GM23338 (cell line): ENCODE results near the gene ECPAS. TPM values are rescaled to one million over a fixed set of nuclear protein-coding genes. Genes with fewer than 3 reads are reported as not detected.

ENCODE experiments used
- ATAC-seq: fragments of 200-7000 bp; cut with Tn5 transposase; 3 replicates; pipeline ENCODE4 v1.9.1; 2020
- DNase-seq: peaks from one replicate; pipeline ENCODE4 v3.0.0-alpha.2; 2015; ENCODE audit warnings: low spot score
- H2AFZ ChIP-seq: fragments of 200-600 bp; sonication (generic); 2 replicates; pipeline ENCODE4 v1.8.0; 2016; ENCODE audit warnings: antibody characterized with exemption, mild to moderate bottlenecking, moderate library complexity
- H3F3A ChIP-seq: fragments of 200-600 bp; sonication (generic); replicated peaks from 2 replicates; pipeline ENCODE4 v1.8.0; 2017; ENCODE audit warnings: antibody characterized with exemption, mixed run types, low read depth
- H3K27ac ChIP-seq: fragments of 200-600 bp; sonication (generic); 2 replicates; pipeline ENCODE4 v1.6.1; 2016; ENCODE audit warnings: low read depth
- H3K27me3 ChIP-seq: fragments of 200-600 bp; sonication (generic); 2 replicates; pipeline ENCODE4 v1.8.0; 2016; ENCODE audit warnings: mild to moderate bottlenecking, mixed run types, moderate library complexity; ENCODE audit not compliant: insufficient read depth
- H3K36me3 ChIP-seq: fragments of 200-600 bp; sonication (generic); 2 replicates; pipeline ENCODE4 v1.8.0; 2016; ENCODE audit warnings: mild to moderate bottlenecking; ENCODE audit not compliant: insufficient read depth
- H3K4me1 ChIP-seq: fragments of 200-600 bp; sonication (generic); 2 replicates; pipeline ENCODE4 v1.8.0; 2016; ENCODE audit warnings: mild to moderate bottlenecking, moderate library complexity; ENCODE audit not compliant: insufficient read depth
- H3K4me2 ChIP-seq: fragments of 200-600 bp; sonication (generic); 2 replicates; pipeline ENCODE4 v1.7.1; 2017; ENCODE audit warnings: mixed run types
- H3K4me3 ChIP-seq: fragments of 200-600 bp; sonication (generic); 2 replicates; pipeline ENCODE4 v1.6.1; 2016; ENCODE audit warnings: mixed run types
- H3K79me2 ChIP-seq: fragments of 200-600 bp; sonication (generic); replicated peaks from 2 replicates; pipeline ENCODE4 v1.8.0; 2017; ENCODE audit warnings: mild to moderate bottlenecking; ENCODE audit not compliant: insufficient read depth
- H3K9me2 ChIP-seq: fragments of 200-600 bp; sonication (generic); 2 replicates; pipeline ENCODE4 v1.8.0; 2017; ENCODE audit not compliant: insufficient read depth
- H4K20me1 ChIP-seq: fragments of 200-600 bp; sonication (generic); replicated peaks from 2 replicates; pipeline ENCODE4 v1.8.0; 2017; ENCODE audit warnings: mild to moderate bottlenecking; ENCODE audit not compliant: insufficient read depth
- H3K27ac Mint-ChIP-seq: 2 replicates; pipeline ENCODE4 v1.8.0; 2020; ENCODE audit warnings: inconsistent platforms, mild to moderate bottlenecking, moderate library complexity, mixed read lengths
- H3K27me3 Mint-ChIP-seq: 3 replicates; pipeline ENCODE4 v1.8.0; 2022; ENCODE audit warnings: low read depth, mild to moderate bottlenecking, moderate library complexity, mixed read lengths, inconsistent platforms; ENCODE audit not compliant: insufficient read depth, poor library complexity
- H3K36me3 Mint-ChIP-seq: 3 replicates; pipeline ENCODE4 v1.8.0; 2021; ENCODE audit warnings: low read depth, mild to moderate bottlenecking, inconsistent platforms, moderate library complexity, mixed read lengths
- H3K4me1 Mint-ChIP-seq: 3 replicates; pipeline ENCODE4 v1.8.0; 2020; ENCODE audit warnings: mild to moderate bottlenecking, inconsistent platforms, mixed read lengths
- H3K4me3 Mint-ChIP-seq: 3 replicates; pipeline ENCODE4 v1.8.0; 2021; ENCODE audit warnings: moderate library complexity, mild to moderate bottlenecking, inconsistent platforms, mixed read lengths
- H3K9me3 Mint-ChIP-seq: 3 replicates; pipeline ENCODE4 v1.8.0; 2020; ENCODE audit warnings: moderate library complexity, mild to moderate bottlenecking, inconsistent platforms, mixed read lengths
- CREB1 ChIP-seq: fragments of 250-450 bp; sonication (Bioruptor Pico); IDR thresholded peaks from 2 replicates; pipeline ENCODE4 v1.5.0; 2020; ENCODE audit warnings: low read depth, mild to moderate bottlenecking, moderate library complexity
- NANOG ChIP-seq: IDR thresholded peaks from 2 replicates; pipeline ENCODE4 v1.6.1; 2016; ENCODE audit warnings: antibody characterized with exemption, borderline replicate concordance
- POLR2AphosphoS5 ChIP-seq: IDR thresholded peaks from 2 replicates; pipeline ENCODE4 v1.6.1; 2016; ENCODE audit warnings: antibody characterized with exemption, low read depth
- STAT1 ChIP-seq: IDR thresholded peaks from one replicate; pipeline ENCODE4 v1.6.1; 2016; ENCODE audit warnings: antibody characterized with exemption; ENCODE audit not compliant: unreplicated experiment
- ZNF114 ChIP-seq: fragments of 250-450 bp; sonication (Bioruptor Pico); IDR thresholded peaks from 2 replicates; pipeline ENCODE4 v1.5.0; 2020; ENCODE audit warnings: mild to moderate bottlenecking, moderate library complexity
- ZNF331 ChIP-seq: fragments of 250-450 bp; sonication (Bioruptor Pico); IDR thresholded peaks from 2 replicates; pipeline ENCODE4 v1.5.0; 2020; ENCODE audit warnings: low read depth, mild to moderate bottlenecking, moderate library complexity
- polyA plus RNA-seq: library from polyadenylated mRNA; unstranded; fragments of >200 nt; fragmentation: Nextera tagmentation; extraction: Ambion mirVana; gene quantifications from 2 replicates; pipeline ENCODE4 v1.2.1, GENCODE V29; 2016
- total RNA-seq: library from RNA; depleted of rRNA; stranded (reverse); fragments of >200 nt; shearing (Covaris generic); gene quantifications from 2 replicates; pipeline ENCODE4 v1.2.3, GENCODE V29; 2014
- TF ChIP-seq, protein P1 (sequence below), 2 experiments: fragments of 200-600 bp in 1 of 2; sonication (generic) in 1 of 2; conservative IDR thresholded peaks; 2 replicates each; pipeline versions ENCODE4 v1.5.1 to v1.6.1; 2016 to 2017; ENCODE audit warnings: antibody characterized with exemption in 2 of 2, low read depth in 2 of 2, mild to moderate bottlenecking in 2 of 2, moderate library complexity in 1 of 2
- TF ChIP-seq, protein P2 (sequence below): IDR thresholded peaks from 2 replicates; pipeline ENCODE4 v1.6.1; 2016; ENCODE audit warnings: antibody characterized with exemption
- TF ChIP-seq, protein P3 (sequence below): IDR thresholded peaks from one replicate; pipeline ENCODE4 v1.6.1; 2018; ENCODE audit warnings: antibody characterized with exemption; ENCODE audit not compliant: unreplicated experiment
- TF ChIP-seq, protein P4 (sequence below): fragments of 250-450 bp; sonication (Bioruptor Pico); IDR thresholded peaks from 2 replicates; pipeline ENCODE4 v1.5.0; 2020; ENCODE audit warnings: mild to moderate bottlenecking, moderate library complexity

Gene ECPAS
- total and polyA plus RNA-seq, 2 experiments from 2014 or later: 51.4 to 104 TPM

DNA sequence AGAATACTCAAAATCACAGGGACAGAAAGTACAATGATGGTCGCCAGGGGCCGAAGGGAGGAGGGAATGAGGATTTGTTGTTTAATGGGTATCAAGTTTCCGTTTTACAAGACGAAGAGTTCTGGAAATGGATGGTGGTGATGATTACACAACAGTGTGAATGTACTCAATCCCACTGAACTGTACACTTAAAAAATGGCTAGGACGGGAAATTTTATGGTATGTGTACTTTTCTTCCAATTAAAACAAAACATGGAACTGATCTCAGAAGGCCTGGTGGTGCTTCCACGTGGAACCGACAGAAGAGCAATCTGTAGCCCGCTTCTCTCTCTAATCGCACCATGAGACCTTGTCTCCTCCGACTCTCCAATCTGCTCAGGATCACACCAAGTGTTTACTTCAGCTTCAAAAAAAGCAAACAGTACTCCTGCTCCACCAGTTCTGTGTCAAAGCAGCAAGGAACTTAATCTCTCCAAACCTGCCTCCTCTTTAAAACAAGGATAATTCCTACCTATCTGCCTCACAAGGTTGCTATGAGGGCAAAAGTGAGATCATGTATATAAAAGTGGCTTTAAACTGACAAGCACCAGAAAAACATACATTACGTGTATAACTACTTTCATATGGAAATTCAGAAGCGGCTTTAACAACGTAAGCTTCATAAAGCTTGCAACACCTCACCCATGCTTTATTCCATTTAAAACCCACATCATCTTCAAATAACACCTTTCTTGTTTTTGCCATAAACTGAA, 2.1 kb downstream of the ECPAS start (continued):
- TF ChIP-seq, protein P1, sequence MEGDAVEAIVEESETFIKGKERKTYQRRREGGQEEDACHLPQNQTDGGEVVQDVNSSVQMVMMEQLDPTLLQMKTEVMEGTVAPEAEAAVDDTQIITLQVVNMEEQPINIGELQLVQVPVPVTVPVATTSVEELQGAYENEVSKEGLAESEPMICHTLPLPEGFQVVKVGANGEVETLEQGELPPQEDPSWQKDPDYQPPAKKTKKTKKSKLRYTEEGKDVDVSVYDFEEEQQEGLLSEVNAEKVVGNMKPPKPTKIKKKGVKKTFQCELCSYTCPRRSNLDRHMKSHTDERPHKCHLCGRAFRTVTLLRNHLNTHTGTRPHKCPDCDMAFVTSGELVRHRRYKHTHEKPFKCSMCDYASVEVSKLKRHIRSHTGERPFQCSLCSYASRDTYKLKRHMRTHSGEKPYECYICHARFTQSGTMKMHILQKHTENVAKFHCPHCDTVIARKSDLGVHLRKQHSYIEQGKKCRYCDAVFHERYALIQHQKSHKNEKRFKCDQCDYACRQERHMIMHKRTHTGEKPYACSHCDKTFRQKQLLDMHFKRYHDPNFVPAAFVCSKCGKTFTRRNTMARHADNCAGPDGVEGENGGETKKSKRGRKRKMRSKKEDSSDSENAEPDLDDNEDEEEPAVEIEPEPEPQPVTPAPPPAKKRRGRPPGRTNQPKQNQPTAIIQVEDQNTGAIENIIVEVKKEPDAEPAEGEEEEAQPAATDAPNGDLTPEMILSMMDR (conservative IDR thresholded peaks at IDR 0.05; ENCODE audit: low read depth in 2 of 2): no peak
- TF ChIP-seq NANOG: no peak
- no peak for TF ChIP-seq ZNF114 (CRISPR knock-in tag)
- TF ChIP-seq STAT1: no peak
- TF ChIP-seq, protein P2, sequence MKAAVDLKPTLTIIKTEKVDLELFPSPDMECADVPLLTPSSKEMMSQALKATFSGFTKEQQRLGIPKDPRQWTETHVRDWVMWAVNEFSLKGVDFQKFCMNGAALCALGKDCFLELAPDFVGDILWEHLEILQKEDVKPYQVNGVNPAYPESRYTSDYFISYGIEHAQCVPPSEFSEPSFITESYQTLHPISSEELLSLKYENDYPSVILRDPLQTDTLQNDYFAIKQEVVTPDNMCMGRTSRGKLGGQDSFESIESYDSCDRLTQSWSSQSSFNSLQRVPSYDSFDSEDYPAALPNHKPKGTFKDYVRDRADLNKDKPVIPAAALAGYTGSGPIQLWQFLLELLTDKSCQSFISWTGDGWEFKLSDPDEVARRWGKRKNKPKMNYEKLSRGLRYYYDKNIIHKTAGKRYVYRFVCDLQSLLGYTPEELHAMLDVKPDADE: no peak
- no peak for TF ChIP-seq POLR2AphosphoS5

DNA sequence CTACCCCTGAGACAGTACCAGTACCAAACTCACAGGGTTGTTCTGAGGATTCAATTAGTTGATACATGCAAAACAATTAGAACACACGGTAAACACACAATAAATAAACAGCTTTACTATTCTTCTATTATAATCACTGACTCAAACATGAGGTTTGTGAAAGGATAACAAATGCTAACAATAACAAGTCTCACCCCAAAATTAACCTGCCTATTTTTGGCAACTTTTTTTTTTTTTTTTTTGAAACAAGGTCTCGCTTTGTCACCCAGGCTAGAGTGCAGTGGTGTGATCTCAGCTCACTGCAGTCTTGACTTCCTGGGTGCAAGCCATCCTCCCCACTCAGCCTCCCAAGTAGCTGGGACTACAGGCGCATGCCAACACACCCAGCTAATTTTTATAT, 6.5 kb downstream of the ECPAS start:
- peaks cover 7% of the 10 kb centered on the region for H3F3A ChIP-seq
- ATAC-seq: no peak
- no peaks in the 10 kb centered on the region for H3K36me3 ChIP-seq
- no peak overlapping the region for H3K4me2 ChIP-seq
- H2AFZ ChIP-seq: no peak overlapping the region
- no peak for DNase-seq
- H3K9me2 ChIP-seq: no peaks in the 10 kb centered on the region
- no peaks in the 10 kb centered on the region for H3K9me3 Mint-ChIP-seq
- H3K4me3 Mint-ChIP-seq: no peak overlapping the region
- H3K4me1 ChIP-seq: peaks cover 32% of the 10 kb centered on the region
- peaks cover 43% of the 10 kb centered on the region for H3K4me1 Mint-ChIP-seq
- H3K27ac Mint-ChIP-seq: no peak overlapping the region
- no peak overlapping the region for H3K27ac ChIP-seq
- peaks cover 5% of the 10 kb centered on the region for H3K27me3 Mint-ChIP-seq
- peaks cover 20% of the 10 kb centered on the region for H4K20me1 ChIP-seq
- peaks cover 99% of the 10 kb centered on the region for H3K79me2 ChIP-seq
- no peaks in the 10 kb centered on the region for H3K27me3 ChIP-seq
- H3K4me3 ChIP-seq: no peak overlapping the region
- peaks cover 5% of the 10 kb centered on the region; the same call in 2 of the 3 replicates for H3K36me3 Mint-ChIP-seq
- TF ChIP-seq, protein P3, sequence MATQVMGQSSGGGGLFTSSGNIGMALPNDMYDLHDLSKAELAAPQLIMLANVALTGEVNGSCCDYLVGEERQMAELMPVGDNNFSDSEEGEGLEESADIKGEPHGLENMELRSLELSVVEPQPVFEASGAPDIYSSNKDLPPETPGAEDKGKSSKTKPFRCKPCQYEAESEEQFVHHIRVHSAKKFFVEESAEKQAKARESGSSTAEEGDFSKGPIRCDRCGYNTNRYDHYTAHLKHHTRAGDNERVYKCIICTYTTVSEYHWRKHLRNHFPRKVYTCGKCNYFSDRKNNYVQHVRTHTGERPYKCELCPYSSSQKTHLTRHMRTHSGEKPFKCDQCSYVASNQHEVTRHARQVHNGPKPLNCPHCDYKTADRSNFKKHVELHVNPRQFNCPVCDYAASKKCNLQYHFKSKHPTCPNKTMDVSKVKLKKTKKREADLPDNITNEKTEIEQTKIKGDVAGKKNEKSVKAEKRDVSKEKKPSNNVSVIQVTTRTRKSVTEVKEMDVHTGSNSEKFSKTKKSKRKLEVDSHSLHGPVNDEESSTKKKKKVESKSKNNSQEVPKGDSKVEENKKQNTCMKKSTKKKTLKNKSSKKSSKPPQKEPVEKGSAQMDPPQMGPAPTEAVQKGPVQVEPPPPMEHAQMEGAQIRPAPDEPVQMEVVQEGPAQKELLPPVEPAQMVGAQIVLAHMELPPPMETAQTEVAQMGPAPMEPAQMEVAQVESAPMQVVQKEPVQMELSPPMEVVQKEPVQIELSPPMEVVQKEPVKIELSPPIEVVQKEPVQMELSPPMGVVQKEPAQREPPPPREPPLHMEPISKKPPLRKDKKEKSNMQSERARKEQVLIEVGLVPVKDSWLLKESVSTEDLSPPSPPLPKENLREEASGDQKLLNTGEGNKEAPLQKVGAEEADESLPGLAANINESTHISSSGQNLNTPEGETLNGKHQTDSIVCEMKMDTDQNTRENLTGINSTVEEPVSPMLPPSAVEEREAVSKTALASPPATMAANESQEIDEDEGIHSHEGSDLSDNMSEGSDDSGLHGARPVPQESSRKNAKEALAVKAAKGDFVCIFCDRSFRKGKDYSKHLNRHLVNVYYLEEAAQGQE: no peak
- TF ChIP-seq, protein P2: no peak
- TF ChIP-seq ZNF331 (CRISPR knock-in tag) (no peak), CREB1 (no peak), STAT1 (no peak)
- TF ChIP-seq, protein P4, sequence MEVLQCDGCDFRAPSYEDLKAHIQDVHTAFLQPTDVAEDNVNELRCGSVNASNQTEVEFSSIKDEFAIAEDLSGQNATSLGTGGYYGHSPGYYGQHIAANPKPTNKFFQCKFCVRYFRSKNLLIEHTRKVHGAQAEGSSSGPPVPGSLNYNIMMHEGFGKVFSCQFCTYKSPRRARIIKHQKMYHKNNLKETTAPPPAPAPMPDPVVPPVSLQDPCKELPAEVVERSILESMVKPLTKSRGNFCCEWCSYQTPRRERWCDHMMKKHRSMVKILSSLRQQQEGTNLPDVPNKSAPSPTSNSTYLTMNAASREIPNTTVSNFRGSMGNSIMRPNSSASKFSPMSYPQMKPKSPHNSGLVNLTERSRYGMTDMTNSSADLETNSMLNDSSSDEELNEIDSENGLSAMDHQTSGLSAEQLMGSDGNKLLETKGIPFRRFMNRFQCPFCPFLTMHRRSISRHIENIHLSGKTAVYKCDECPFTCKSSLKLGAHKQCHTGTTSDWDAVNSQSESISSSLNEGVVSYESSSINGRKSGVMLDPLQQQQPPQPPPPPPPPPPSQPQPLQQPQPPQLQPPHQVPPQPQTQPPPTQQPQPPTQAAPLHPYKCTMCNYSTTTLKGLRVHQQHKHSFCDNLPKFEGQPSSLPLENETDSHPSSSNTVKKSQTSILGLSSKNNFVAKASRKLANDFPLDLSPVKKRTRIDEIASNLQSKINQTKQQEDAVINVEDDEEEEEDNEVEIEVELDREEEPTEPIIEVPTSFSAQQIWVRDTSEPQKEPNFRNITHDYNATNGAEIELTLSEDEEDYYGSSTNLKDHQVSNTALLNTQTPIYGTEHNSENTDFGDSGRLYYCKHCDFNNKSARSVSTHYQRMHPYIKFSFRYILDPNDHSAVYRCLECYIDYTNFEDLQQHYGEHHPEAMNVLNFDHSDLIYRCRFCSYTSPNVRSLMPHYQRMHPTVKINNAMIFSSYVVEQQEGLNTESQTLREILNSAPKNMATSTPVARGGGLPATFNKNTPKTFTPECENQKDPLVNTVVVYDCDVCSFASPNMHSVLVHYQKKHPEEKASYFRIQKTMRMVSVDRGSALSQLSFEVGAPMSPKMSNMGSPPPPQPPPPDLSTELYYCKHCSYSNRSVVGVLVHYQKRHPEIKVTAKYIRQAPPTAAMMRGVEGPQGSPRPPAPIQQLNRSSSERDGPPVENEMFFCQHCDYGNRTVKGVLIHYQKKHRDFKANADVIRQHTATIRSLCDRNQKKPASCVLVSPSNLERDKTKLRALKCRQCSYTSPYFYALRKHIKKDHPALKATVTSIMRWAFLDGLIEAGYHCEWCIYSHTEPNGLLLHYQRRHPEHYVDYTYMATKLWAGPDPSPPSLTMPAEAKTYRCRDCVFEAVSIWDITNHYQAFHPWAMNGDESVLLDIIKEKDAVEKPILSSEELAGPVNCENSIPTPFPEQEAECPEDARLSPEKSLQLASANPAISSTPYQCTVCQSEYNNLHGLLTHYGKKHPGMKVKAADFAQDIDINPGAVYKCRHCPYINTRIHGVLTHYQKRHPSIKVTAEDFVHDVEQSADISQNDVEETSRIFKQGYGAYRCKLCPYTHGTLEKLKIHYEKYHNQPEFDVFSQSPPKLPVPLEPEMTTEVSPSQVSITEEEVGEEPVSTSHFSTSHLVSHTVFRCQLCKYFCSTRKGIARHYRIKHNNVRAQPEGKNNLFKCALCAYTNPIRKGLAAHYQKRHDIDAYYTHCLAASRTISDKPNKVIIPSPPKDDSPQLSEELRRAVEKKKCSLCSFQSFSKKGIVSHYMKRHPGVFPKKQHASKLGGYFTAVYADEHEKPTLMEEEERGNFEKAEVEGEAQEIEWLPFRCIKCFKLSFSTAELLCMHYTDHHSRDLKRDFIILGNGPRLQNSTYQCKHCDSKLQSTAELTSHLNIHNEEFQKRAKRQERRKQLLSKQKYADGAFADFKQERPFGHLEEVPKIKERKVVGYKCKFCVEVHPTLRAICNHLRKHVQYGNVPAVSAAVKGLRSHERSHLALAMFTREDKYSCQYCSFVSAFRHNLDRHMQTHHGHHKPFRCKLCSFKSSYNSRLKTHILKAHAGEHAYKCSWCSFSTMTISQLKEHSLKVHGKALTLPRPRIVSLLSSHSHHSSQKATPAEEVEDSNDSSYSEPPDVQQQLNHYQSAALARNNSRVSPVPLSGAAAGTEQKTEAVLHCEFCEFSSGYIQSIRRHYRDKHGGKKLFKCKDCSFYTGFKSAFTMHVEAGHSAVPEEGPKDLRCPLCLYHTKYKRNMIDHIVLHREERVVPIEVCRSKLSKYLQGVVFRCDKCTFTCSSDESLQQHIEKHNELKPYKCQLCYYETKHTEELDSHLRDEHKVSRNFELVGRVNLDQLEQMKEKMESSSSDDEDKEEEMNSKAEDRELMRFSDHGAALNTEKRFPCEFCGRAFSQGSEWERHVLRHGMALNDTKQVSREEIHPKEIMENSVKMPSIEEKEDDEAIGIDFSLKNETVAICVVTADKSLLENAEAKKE: no peak
